Liver (tissue), 9 donors: ENCODE results near the gene TWIST2. TPM values are rescaled to one million over a fixed set of nuclear protein-coding genes. Genes with fewer than 3 reads are reported as not detected.

Experiments
- DNase-seq: peaks from one replicate; pipeline ENCODE4 v3.0.0-alpha.2; 2017; ENCODE audit warnings: low spot score
- H3K27ac ChIP-seq, 2 donors: one replicate each; pipeline ENCODE4 v1.7.0; 2013; ENCODE audit warnings: inconsistent platforms in 2 of 2, low read length in 2 of 2, control low read depth in 1 of 2, low read depth in 1 of 2, mild to moderate bottlenecking in 1 of 2
- H3K27me3 ChIP-seq, 4 donors: one replicate each; pipeline versions ENCODE4 v1.6.1 to v1.7.0; 2013; ENCODE audit warnings: low read length in 3 of 4, inconsistent platforms in 1 of 4, mild to moderate bottlenecking in 1 of 4, moderate library complexity in 1 of 4; ENCODE audit not compliant: control insufficient read depth in 4 of 4, insufficient read depth in 4 of 4
- H3K36me3 ChIP-seq, 4 donors: one replicate each; pipeline versions ENCODE4 v1.6.1 to v1.7.0; 2013; ENCODE audit warnings: low read length in 3 of 4, mild to moderate bottlenecking in 3 of 4, low read depth in 1 of 4, moderate library complexity in 1 of 4; ENCODE audit not compliant: control insufficient read depth in 4 of 4, insufficient read depth in 3 of 4
- H3K4me1 ChIP-seq, 4 donors: one replicate each; pipeline versions ENCODE4 v1.6.1 to v1.7.0; 2013; ENCODE audit warnings: low read length in 3 of 4, mild to moderate bottlenecking in 3 of 4, moderate library complexity in 1 of 4; ENCODE audit not compliant: control insufficient read depth in 4 of 4, insufficient read depth in 4 of 4
- H3K4me3 ChIP-seq, 3 donors: one replicate each; pipeline versions ENCODE4 v1.6.1 to v1.7.0; 2013; ENCODE audit warnings: low read length in 3 of 3, control low read depth in 1 of 3, low read depth in 1 of 3, mild to moderate bottlenecking in 1 of 3
- H3K9ac ChIP-seq, 2 donors: one replicate each; pipeline ENCODE4 v1.7.0; 2013; ENCODE audit warnings: low read length in 2 of 2, mild to moderate bottlenecking in 2 of 2, moderate library complexity in 2 of 2, control low read depth in 1 of 2, low read depth in 1 of 2
- H3K9me3 ChIP-seq, 4 donors: one replicate each; pipeline versions ENCODE4 v1.6.1 to v1.7.0; 2013; ENCODE audit warnings: low read length in 3 of 4; ENCODE audit not compliant: control insufficient read depth in 4 of 4
- EGR1 ChIP-seq, 2 donors: IDR thresholded peaks; 2 replicates each; pipeline ENCODE4 v1.6.1; 2016 to 2018; ENCODE audit warnings: antibody characterized with exemption in 2 of 2, low read depth in 2 of 2
- FOXA1 ChIP-seq: IDR thresholded peaks from 2 replicates; pipeline ENCODE4 v1.6.1; 2016; ENCODE audit warnings: antibody characterized with exemption
- FOXA2 ChIP-seq: IDR thresholded peaks from 2 replicates; pipeline ENCODE4 v1.6.1; 2016; ENCODE audit warnings: antibody characterized with exemption
- GABPA ChIP-seq, 2 donors: IDR thresholded peaks in 1 of 2; conservative IDR thresholded peaks in 1 of 2; 2 replicates each; pipeline ENCODE4 v1.6.1; 2016; ENCODE audit warnings: antibody characterized with exemption in 2 of 2, mild to moderate bottlenecking in 1 of 2, moderate library complexity in 1 of 2
- MAX ChIP-seq: IDR thresholded peaks from 2 replicates; pipeline ENCODE4 v1.6.1; 2016; ENCODE audit warnings: antibody characterized with exemption
- NR2F2 ChIP-seq: IDR thresholded peaks from 2 replicates; pipeline ENCODE4 v1.6.1; 2016; ENCODE audit warnings: antibody characterized with exemption
- RAD21 ChIP-seq, 2 donors: IDR thresholded peaks; 2 replicates each; pipeline ENCODE4 v1.6.1; 2016; ENCODE audit warnings: antibody characterized with exemption in 2 of 2, mild to moderate bottlenecking in 2 of 2
- REST ChIP-seq: IDR thresholded peaks from 2 replicates; pipeline ENCODE4 v1.6.1; 2016; ENCODE audit warnings: antibody characterized with exemption, mild to moderate bottlenecking
- RXRA ChIP-seq, 2 donors: IDR thresholded peaks; 2 replicates each; pipeline ENCODE4 v1.6.1; 2017 to 2018; ENCODE audit warnings: antibody characterized with exemption in 2 of 2, mild to moderate bottlenecking in 1 of 2
- SP1 ChIP-seq: IDR thresholded peaks from 2 replicates; pipeline ENCODE4 v1.6.1; 2018; ENCODE audit warnings: antibody characterized with exemption, mild to moderate bottlenecking
- TAF1 ChIP-seq: conservative IDR thresholded peaks from 2 replicates; pipeline ENCODE4 v1.6.1; 2016; ENCODE audit warnings: antibody characterized with exemption, mild to moderate bottlenecking
- YY1 ChIP-seq: IDR thresholded peaks from 2 replicates; pipeline ENCODE4 v1.6.1; 2016; ENCODE audit warnings: antibody characterized with exemption, mild to moderate bottlenecking
- WGBS: extraction: QIAGEN DNeasy Blood & Tissue Kit; methylation state at CpG from one replicate; pipeline ENCODE4 v1.1.7; 2013; 5-methylcytosine and 5-hydroxymethylcytosine counted together
- polyA plus RNA-seq, 2 donors: library from polyadenylated mRNA; stranded (reverse) in 1 of 2; unstranded in 1 of 2; fragments of 200-250 nt in 1 of 2; fragments of >200 nt in 1 of 2; fragmentation: Nextera tagmentation in 1 of 2; extraction: Ambion mirVana in 1 of 2; gene quantifications; one replicate each; pipeline versions ENCODE4 v1.2.1 to v1.2.3, GENCODE V29; 2013 to 2015
- total RNA-seq, 2 donors: library from RNA; depleted of rRNA; stranded (reverse); fragments of >200 nt; gene quantifications; one replicate each; pipeline ENCODE4 v1.2.3, GENCODE V29; 2014
- TF ChIP-seq, protein P1 (sequence below): IDR thresholded peaks from 2 replicates; pipeline ENCODE4 v1.6.1; 2016; ENCODE audit warnings: antibody characterized with exemption
- TF ChIP-seq, protein P2 (sequence below): IDR thresholded peaks from 2 replicates; pipeline ENCODE4 v1.6.1; 2016; ENCODE audit warnings: antibody characterized with exemption
- donor health status: healthy.
- donor health status: healthy.
- donor health status: healthy.
- donor health status: healthy.
- donor health status: healthy.

TWIST2 gene
- total and polyA plus RNA-seq, 4 donors = 0.17 to 0.20 (median 0.19) TPM; not detected in 1

DNA sequence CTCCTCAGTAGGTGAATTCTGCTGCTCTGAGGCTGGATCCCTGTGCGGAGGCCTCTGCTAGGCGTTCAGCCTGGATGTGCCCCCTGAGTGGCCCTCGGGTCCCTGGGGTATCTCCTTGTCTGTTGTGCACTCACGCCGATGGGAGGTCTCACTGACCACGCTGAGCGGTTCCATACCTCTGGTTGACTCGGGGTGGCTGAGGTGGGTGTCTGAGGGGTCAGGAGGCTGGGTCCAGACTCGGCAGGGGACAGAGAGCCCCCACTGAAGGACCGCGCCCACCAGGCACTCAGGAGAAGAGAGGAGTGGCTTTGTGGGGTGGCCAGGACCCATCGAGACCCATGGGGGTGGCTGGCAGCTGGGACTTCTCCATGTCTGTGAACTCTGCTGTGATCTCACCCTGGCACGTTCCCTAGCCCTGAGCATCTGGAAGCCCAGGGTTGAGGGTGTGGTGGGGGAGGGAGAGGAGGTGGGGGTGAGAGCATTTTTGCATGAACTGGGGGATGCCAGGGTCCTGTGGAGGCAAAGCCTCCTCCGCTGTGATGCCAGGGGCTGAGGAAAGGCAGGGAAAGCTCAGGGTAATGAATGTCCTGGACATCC is 53.7 kb downstream of the TWIST2 start:
- WGBS = 82% methylated on average over 14 of the region's 14 CpGs
- DNase-seq = no peak
- no peaks in the 10 kb centered on the region for H3K4me1 ChIP-seq
- H3K4me3 ChIP-seq = no peak overlapping the region
- TF ChIP-seq FOXA1 (no peak), REST (no peak), RXRA (IDR thresholded peaks at IDR 0.05) (no peak), RAD21 (IDR thresholded peaks at IDR 0.05) (no peak), FOXA2 (no peak)
- TF ChIP-seq, protein P1, sequence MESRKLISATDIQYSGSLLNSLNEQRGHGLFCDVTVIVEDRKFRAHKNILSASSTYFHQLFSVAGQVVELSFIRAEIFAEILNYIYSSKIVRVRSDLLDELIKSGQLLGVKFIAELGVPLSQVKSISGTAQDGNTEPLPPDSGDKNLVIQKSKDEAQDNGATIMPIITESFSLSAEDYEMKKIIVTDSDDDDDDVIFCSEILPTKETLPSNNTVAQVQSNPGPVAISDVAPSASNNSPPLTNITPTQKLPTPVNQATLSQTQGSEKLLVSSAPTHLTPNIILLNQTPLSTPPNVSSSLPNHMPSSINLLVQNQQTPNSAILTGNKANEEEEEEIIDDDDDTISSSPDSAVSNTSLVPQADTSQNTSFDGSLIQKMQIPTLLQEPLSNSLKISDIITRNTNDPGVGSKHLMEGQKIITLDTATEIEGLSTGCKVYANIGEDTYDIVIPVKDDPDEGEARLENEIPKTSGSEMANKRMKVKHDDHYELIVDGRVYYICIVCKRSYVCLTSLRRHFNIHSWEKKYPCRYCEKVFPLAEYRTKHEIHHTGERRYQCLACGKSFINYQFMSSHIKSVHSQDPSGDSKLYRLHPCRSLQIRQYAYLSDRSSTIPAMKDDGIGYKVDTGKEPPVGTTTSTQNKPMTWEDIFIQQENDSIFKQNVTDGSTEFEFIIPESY = no peak
- TF ChIP-seq, protein P2, sequence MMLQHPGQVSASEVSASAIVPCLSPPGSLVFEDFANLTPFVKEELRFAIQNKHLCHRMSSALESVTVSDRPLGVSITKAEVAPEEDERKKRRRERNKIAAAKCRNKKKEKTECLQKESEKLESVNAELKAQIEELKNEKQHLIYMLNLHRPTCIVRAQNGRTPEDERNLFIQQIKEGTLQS = no peak
- H3K27ac ChIP-seq = no peak overlapping the region
- no peak overlapping the region for H3K9ac ChIP-seq
- H3K27me3 ChIP-seq = peaks cover 0 to 3% (median 0%) of the 10 kb centered on the region in 4 donors
- no peaks in the 10 kb centered on the region for H3K9me3 ChIP-seq
- no peaks in the 10 kb centered on the region for H3K36me3 ChIP-seq

DNA sequence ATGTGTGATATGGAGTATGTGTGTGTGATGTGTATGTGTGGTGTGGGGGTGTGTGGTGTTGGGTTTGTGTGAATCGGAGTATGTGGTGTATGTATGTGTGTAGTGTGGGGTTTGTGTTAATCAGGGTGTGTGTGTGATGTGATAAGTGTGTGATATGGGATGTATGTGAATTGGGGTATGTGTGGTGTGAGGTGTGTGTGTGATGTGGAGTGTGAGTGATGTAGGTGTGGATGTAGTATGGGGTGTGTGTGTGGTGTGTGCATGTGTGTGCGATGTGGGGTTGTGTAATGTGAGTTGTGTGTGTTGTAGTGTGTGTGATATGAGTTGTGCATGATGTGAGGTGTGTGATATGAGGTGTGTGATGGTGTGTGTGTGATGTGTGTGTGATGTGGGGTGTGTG is 54.4 kb downstream of the TWIST2 start:
- H3K36me3 ChIP-seq = no peaks in the 10 kb centered on the region
- peaks cover 0 to 3% (median 0%) of the 10 kb centered on the region in 4 donors for H3K27me3 ChIP-seq
- 82% methylated on average over 2 of the region's 2 CpGs for WGBS
- H3K4me3 ChIP-seq = no peak overlapping the region
- no peak overlapping the region for H3K27ac ChIP-seq
- DNase-seq = no peak
- H3K4me1 ChIP-seq = no peaks in the 10 kb centered on the region
- no peak for TF ChIP-seq YY1
- no peak for TF ChIP-seq TAF1
- TF ChIP-seq, protein P2 = no peak
- TF ChIP-seq, protein P1 = no peak
- TF ChIP-seq MAX = no peak
- no peak for TF ChIP-seq GABPA (IDR thresholded peaks at IDR 0.05 in 1 of 2, conservative IDR thresholded peaks at IDR 0.05 in 1 of 2)
- TF ChIP-seq SP1 = no peak
- no peak for TF ChIP-seq FOXA2
- TF ChIP-seq NR2F2 = no peak
- TF ChIP-seq RXRA (IDR thresholded peaks at IDR 0.05) = no peak
- no peak for TF ChIP-seq REST
- TF ChIP-seq EGR1 (IDR thresholded peaks at IDR 0.05; ENCODE audit: low read depth in 2 of 2) = no peak
- no peaks in the 10 kb centered on the region for H3K9me3 ChIP-seq
- H3K9ac ChIP-seq = no peak overlapping the region
